HepG2 (cell line): ENCODE measurements around the gene CUL2. TPM values are rescaled to one million over a fixed set of nuclear protein-coding genes. Genes with fewer than 3 reads are reported as not detected.
"Not testable (repeated sequence)": the region's sequence is repeated elsewhere in the genome, so short reads cannot be mapped to it uniquely, and the experiment has no call there.

Experiments used
- ATAC-seq: fragments of 200-7000 bp; cut with Tn5 transposase; 3 replicates; pipeline ENCODE4 v1.9.1; 2020; ENCODE audit warnings: mild to moderate bottlenecking, moderate library complexity
- BruUV-seq: library from RNA; stranded (reverse); fragments of 400-500 nt; replicated peaks from 2 replicates; lab custom pipeline; 2021; lab: Mats Ljungman, UMichigan
- CTCF ChIA-PET: fragments of 300-600 bp; formaldehyde crosslinking; extraction: SDS; loops from one replicate; lab custom pipeline; 2021; ENCODE audit warnings: low total read pairs, inconsistent platforms, low intra/inter-chr PET ratio; lab: Yijun Ruan, JAX
- POLR2A ChIA-PET: fragments of 350-600 bp; sonication (Branson Sonifier 250); formaldehyde crosslinking; loops from one replicate; lab custom pipeline; 2020; ENCODE audit warnings: antibody characterized with exemption, inconsistent platforms; lab: Yijun Ruan, JAX
- DNase-seq: peaks from one replicate; pipeline ENCODE4 v3.0.0-alpha.2; 2015; ENCODE audit warnings: low spot score
- FAIRE-seq: peaks from 3 replicates; lab custom pipeline; 2011; peaks lifted over from hg19 to GRCh38; lab: Jason Lieb, UNC
- H2AFZ ChIP-seq: one replicate; pipeline ENCODE4 v1.6.1; 2011; ENCODE audit warnings: low read length, inconsistent platforms
- H3K27ac ChIP-seq: fragments of 300-600 bp; 3 replicates; pipeline ENCODE4 v1.8.0; 2011; ENCODE audit warnings: mixed run types, mild to moderate bottlenecking, mixed read lengths, low read length, inconsistent platforms; ENCODE audit not compliant: insufficient read depth; ENCODE audit errors: extremely low read length
- H3K27me3 ChIP-seq, 2 experiments: fragments of 200-600 bp in 1 of 2; 2 replicates in 1 of 2; 3 replicates in 1 of 2; pipeline versions ENCODE4 v1.6.0 to v1.8.0; 2011; ENCODE audit warnings: low read length in 2 of 2, mild to moderate bottlenecking in 2 of 2, moderate library complexity in 2 of 2, inconsistent platforms in 1 of 2; ENCODE audit not compliant: insufficient read depth in 2 of 2, control insufficient read depth in 1 of 2
- H3K36me3 ChIP-seq, 2 experiments: fragments of 200-600 bp in 1 of 2; replicated peaks in 1 of 2; 2 replicates in 1 of 2; 3 replicates in 1 of 2; pipeline versions ENCODE4 v1.5.1 to v1.8.0; 2011; ENCODE audit warnings: low read length in 2 of 2, inconsistent platforms in 1 of 2; ENCODE audit not compliant: insufficient read depth in 2 of 2, control insufficient read depth in 1 of 2
- H3K4me1 ChIP-seq: 2 replicates; pipeline ENCODE4 v1.5.1; 2012; ENCODE audit warnings: low read length, inconsistent platforms; ENCODE audit not compliant: insufficient read depth
- H3K4me2 ChIP-seq: 2 replicates; pipeline ENCODE4 v1.6.0; 2011; ENCODE audit warnings: low read depth, low read length, inconsistent platforms
- H3K4me3 ChIP-seq, 3 experiments: fragments of 200-600 bp in 1 of 3; sonication (generic), shearing (Covaris generic) in 1 of 3; replicated peaks in 1 of 3; 2 replicates each; pipeline ENCODE4 v1.5.1; 2011 to 2016; ENCODE audit warnings: low read length in 3 of 3, inconsistent platforms in 2 of 3, low read depth in 2 of 3, mild to moderate bottlenecking in 2 of 3, control low read depth in 1 of 3, mixed read lengths in 1 of 3; ENCODE audit not compliant: insufficient read depth in 1 of 3
- H3K79me2 ChIP-seq: one replicate; pipeline ENCODE4 v1.6.1; 2011; ENCODE audit warnings: low read length, inconsistent platforms; ENCODE audit not compliant: insufficient read depth
- H3K9ac ChIP-seq: 2 replicates; pipeline ENCODE4 v1.6.0; 2011; ENCODE audit warnings: mild to moderate bottlenecking, low read depth, low read length, inconsistent platforms; ENCODE audit not compliant: insufficient read depth
- H3K9me3 ChIP-seq: 2 replicates; pipeline ENCODE4 v1.5.1; 2012; ENCODE audit warnings: mild to moderate bottlenecking, low read length
- H4K20me1 ChIP-seq: 2 replicates; pipeline ENCODE4 v1.6.0; 2011; ENCODE audit warnings: inconsistent platforms, mild to moderate bottlenecking, low read length, moderate library complexity; ENCODE audit not compliant: insufficient read depth
- GATAD1 ChIP-seq: IDR thresholded peaks from 2 replicates; pipeline ENCODE4 v1.6.1; 2016; ENCODE audit warnings: missing genetic modification reagents, missing compliant biosample characterization
- IRX3 ChIP-seq: sonication (generic); formaldehyde crosslinking; IDR thresholded peaks from 2 replicates; pipeline ENCODE4 v1.8.1; 2023; ENCODE audit warnings: mild to moderate bottlenecking, low read depth, missing genetic modification reagents, borderline replicate concordance
- NRL ChIP-seq: sonication (generic); formaldehyde crosslinking; IDR thresholded peaks from 2 replicates; pipeline ENCODE4 v1.5.0; 2020; ENCODE audit warnings: missing genetic modification reagents, mild to moderate bottlenecking, moderate library complexity, borderline replicate concordance
- SALL2 ChIP-seq: sonication (generic); formaldehyde crosslinking; IDR thresholded peaks from 2 replicates; pipeline ENCODE4 v1.8.1; 2023; ENCODE audit warnings: mild to moderate bottlenecking, missing genetic modification reagents, inconsistent platforms
- ZHX1 ChIP-seq: sonication (generic); formaldehyde crosslinking; IDR thresholded peaks from 2 replicates; pipeline ENCODE4 v1.8.1; 2022; ENCODE audit warnings: low read depth, mild to moderate bottlenecking, missing genetic modification reagents
- ZNF121 ChIP-seq: sonication (generic); formaldehyde crosslinking; IDR thresholded peaks from 2 replicates; pipeline ENCODE4 v1.5.0; 2020; ENCODE audit warnings: mild to moderate bottlenecking, missing genetic modification reagents
- ZNF274 ChIP-seq: sonication (generic); formaldehyde crosslinking; IDR thresholded peaks from 2 replicates; pipeline ENCODE4 v1.5.1; 2020; ENCODE audit warnings: mild to moderate bottlenecking, missing genetic modification reagents
- WGBS: methylation state at CpG from one replicate; pipeline ENCODE4 v1.1.6; 2017; ENCODE audit warnings: low lambda C conversion rate; 5-methylcytosine and 5-hydroxymethylcytosine counted together
- in situ Hi-C: cut with HindIII; loops from 2 replicates; pipeline ENCODE4 v1.10.0; 2017; ENCODE audit warnings: low pct_unique_long_range_greater_than_20kb; ENCODE audit not compliant: extremely low pct_ligation_motif_present
- intact Hi-C: fragments of 100-400 bp; cut with micrococcal nuclease; formaldehyde crosslinking; loops from one replicate; pipeline ENCODE4 v1.10.0; 2022; ENCODE audit not compliant: unreplicated experiment
- polyA plus RNA-seq, 8 experiments: library from polyadenylated mRNA; depleted of rRNA in 3 of 8; stranded (reverse) in 7 of 8; unstranded in 1 of 8; fragments of >200 nt; fragmentation: Illumina TruSeq in 4 of 8; extraction: Trizol in 4 of 8; gene quantifications; 2 replicates each; pipeline versions ENCODE4 v1.2.1 to v1.2.3, GENCODE V29; 2011 to 2016; ENCODE audit warnings: low read depth in 4 of 8, missing spikeins in 1 of 8, mixed read lengths in 1 of 8; ENCODE audit not compliant: insufficient read depth in 1 of 8
- total RNA-seq, 5 experiments: library from RNA; depleted of rRNA; stranded (reverse); fragments of >200 nt; fragmentation: Illumina TruSeq; extraction: Trizol; gene quantifications; 2 replicates each; pipeline ENCODE4 v1.2.3, GENCODE V29; 2016; ENCODE audit warnings: low read depth in 1 of 5

Gene CUL2
- total and polyA plus RNA-seq, 2 of the 13 experiments (the other 11 are each of a cell fraction or from before 2014, with no cell fraction given), result 9.6 to 33.1 TPM

GRCh38 chr10:34991117-34991516 lies 99.0 kb downstream of the CUL2 start:
- H4K20me1 ChIP-seq, in situ Hi-C loops, H3K9me3 ChIP-seq, H3K4me1 ChIP-seq, BruUV-seq, H3K9ac ChIP-seq, H3K27ac ChIP-seq, POLR2A ChIA-PET, ATAC-seq, H3K36me3 ChIP-seq, H3K27me3 ChIP-seq, DNase-seq, CTCF ChIA-PET, H3K4me3 ChIP-seq, H3K4me2 ChIP-seq, FAIRE-seq, H3K79me2 ChIP-seq, H2AFZ ChIP-seq: not testable (repeated sequence)
- no CpG with 5 or more reads among the region's 1 CpG for WGBS
- TF ChIP-seq ZNF121 (CRISPR knock-in tag), result 0 out of 2 replicates have a peak, but pooled peaks have one; percentile 47
- intact Hi-C loops, result loop anchor here (10.0 kb wide), 1 partner anchor 1894 kb away; no protein-coding TSS in a partner anchor

- Histone ChIP-seq H4K20me1 (no peaks in the 10 kb centered on the region), H3K27ac (no peak overlapping the region), H3K9ac (no peak overlapping the region), H3K9me3 (peaks cover 10% of the 10 kb centered on the region), H2AFZ (no peak overlapping the region), H3K27me3 (no peaks in the 10 kb centered on the region), H3K4me2 (no peak overlapping the region), H3K4me1 (no peaks in the 10 kb centered on the region), H3K79me2 (no peaks in the 10 kb centered on the region), H3K4me3 (no peak overlapping the region), H3K36me3 (no peaks in the 10 kb centered on the region)
- CTCF ChIA-PET, result no interaction called here
- POLR2A ChIA-PET, result no interaction called here
- intact Hi-C loops, result loop anchor here (10.0 kb wide), 2 partner anchors 154 to 334 kb away; no protein-coding TSS in a partner anchor
- BruUV-seq, result no TSS peak
- in situ Hi-C loops, result no loop called here
- no peak for FAIRE-seq
- DNase-seq, result no peak
- ATAC-seq, result no peak
- 51% methylated on average over 7 of the region's 8 CpGs for WGBS
- TF ChIP-seq SALL2 (CRISPR knock-in tag) (no peak), NRL (no peak), IRX3 (CRISPR knock-in tag) (no peak), GATAD1 (CRISPR knock-in tag) (no peak), ZHX1 (CRISPR knock-in tag) (no peak), ZNF274 (no peak)
Measured at GRCh38 chr10:34988397-34989067, 101.6 kb downstream of the CUL2 start.
